GM12892 (cell line): ENCODE results near the gene GYS2.

Experiments used
- POLR2A ChIP-seq: IDR thresholded peaks from 2 replicates; pipeline ENCODE4 v1.6.1; 2011; ENCODE audit warnings: low read depth, low read length, control low read depth
- POLR2AphosphoS5 ChIP-seq: IDR thresholded peaks from 2 replicates; pipeline ENCODE4 v1.6.1; 2011; ENCODE audit warnings: low read depth, low read length, control low read depth

DNA sequence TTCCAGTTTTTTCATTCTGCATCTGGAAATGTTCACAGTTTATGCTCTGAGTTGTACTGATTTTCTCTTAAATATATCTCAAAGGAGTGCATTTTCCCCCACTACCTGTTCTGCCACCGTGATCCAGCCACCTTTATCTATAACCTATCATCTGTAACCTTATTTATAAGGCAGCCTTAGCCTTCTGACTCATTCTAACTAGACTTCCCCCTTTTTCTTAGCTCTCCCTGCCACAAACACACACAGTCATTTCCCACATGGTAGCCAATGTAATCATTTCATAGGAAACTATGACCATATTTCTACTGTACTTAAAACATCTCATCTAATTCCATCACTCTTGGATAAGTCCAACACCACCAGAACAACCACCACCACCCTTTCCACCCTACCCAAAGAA lies 10.8 kb upstream of the GYS2 start:
- no peak for TF ChIP-seq POLR2A
- no peak for TF ChIP-seq POLR2AphosphoS5
